Activated T-helper 17 cell treated with anti-CD3 and anti-CD28 coated beads, Interleukin-2, amount 50 U/mL, for 72 hours (primary cell): Measurements from ENCODE around the gene DDX3X. TPM values are rescaled to one million over a fixed set of nuclear protein-coding genes. Genes with fewer than 3 reads are reported as not detected.
"Not testable (repeated sequence)": the region's sequence is repeated elsewhere in the genome, so short reads cannot be mapped to it uniquely, and the experiment has no call there.

Experiments
- ATAC-seq: fragments of 150-1000 bp; cut with Tn5 transposase; replicated peaks from 2 replicates; pipeline ENCODE4 v1.10.0; 2021; ENCODE audit warnings: mild to moderate bottlenecking, moderate library complexity
- H3K27ac Mint-ChIP-seq: one replicate; pipeline ENCODE4 v1.8.0; 2022; ENCODE audit warnings: mixed read lengths
- H3K27me3 Mint-ChIP-seq: one replicate; pipeline ENCODE4 v1.8.0; 2022; ENCODE audit warnings: mixed read lengths
- H3K36me3 Mint-ChIP-seq: one replicate; pipeline ENCODE4 v1.8.0; 2022; ENCODE audit warnings: low read depth, mild to moderate bottlenecking, mixed read lengths
- H3K4me1 Mint-ChIP-seq: one replicate; pipeline ENCODE4 v1.8.0; 2022; ENCODE audit warnings: mixed read lengths
- H3K4me3 Mint-ChIP-seq: one replicate; pipeline ENCODE4 v1.8.0; 2022; ENCODE audit warnings: mild to moderate bottlenecking, mixed read lengths
- H3K9me3 Mint-ChIP-seq: one replicate; pipeline ENCODE4 v1.8.0; 2022; ENCODE audit warnings: mixed read lengths
- total RNA-seq, 2 donors: library from RNA; stranded (reverse); gene quantifications; one replicate each; pipeline ENCODE4 v1.2.3, GENCODE V29; 2022

The DDX3X gene
- total RNA-seq, 2 donors from 2014 or later: 226 to 303 TPM

- H3K36me3 Mint-ChIP-seq: no peaks in the 10 kb centered on the region
- no peaks in the 10 kb centered on the region for H3K27me3 Mint-ChIP-seq
- H3K4me1 Mint-ChIP-seq: no peaks in the 10 kb centered on the region
- no peak overlapping the region for H3K4me3 Mint-ChIP-seq
- no peak for ATAC-seq
- no peaks in the 10 kb centered on the region for H3K9me3 Mint-ChIP-seq
- no peak overlapping the region for H3K27ac Mint-ChIP-seq
Observed at GRCh38 chrX:41405551-41405950, 71.6 kb downstream of the DDX3X start.

GRCh38 chrX:41406201-41406600, 72.2 kb downstream of the DDX3X start:
- Mint-ChIP-seq H3K36me3 (no peaks in the 10 kb centered on the region), H3K27ac (no peak overlapping the region), H3K4me1 (no peaks in the 10 kb centered on the region), H3K27me3 (no peaks in the 10 kb centered on the region), H3K4me3 (no peak overlapping the region), H3K9me3 (no peaks in the 10 kb centered on the region)
- no peak for ATAC-seq

- Mint-ChIP-seq H3K4me3 (no peak overlapping the region), H3K27ac (no peak overlapping the region), H3K4me1 (no peaks in the 10 kb centered on the region), H3K36me3 (no peaks in the 10 kb centered on the region), H3K27me3 (no peaks in the 10 kb centered on the region), H3K9me3 (no peaks in the 10 kb centered on the region)
- ATAC-seq: no peak
Observed at GRCh38 chrX:41407816-41408215, 73.9 kb downstream of the DDX3X start.

GRCh38 chrX:41408576-41408975, 74.6 kb downstream of the DDX3X start:
- ATAC-seq: no peak
- H3K36me3 Mint-ChIP-seq: no peaks in the 10 kb centered on the region

GRCh38 chrX:41409006-41409405, 75.0 kb downstream of the DDX3X start:
- H3K36me3 Mint-ChIP-seq: no peaks in the 10 kb centered on the region
- no peak overlapping the region for H3K4me3 Mint-ChIP-seq
- H3K4me1 Mint-ChIP-seq: no peaks in the 10 kb centered on the region
- H3K9me3 Mint-ChIP-seq: no peaks in the 10 kb centered on the region
- no peak overlapping the region for H3K27ac Mint-ChIP-seq
- no peak for ATAC-seq
- H3K27me3 Mint-ChIP-seq: no peaks in the 10 kb centered on the region

More at GRCh38 chrX:41408576-41408975, 74.6 kb downstream of the DDX3X start:
- no peak overlapping the region for H3K4me3 Mint-ChIP-seq
- no peaks in the 10 kb centered on the region for H3K27me3 Mint-ChIP-seq
- no peaks in the 10 kb centered on the region for H3K9me3 Mint-ChIP-seq
- no peak overlapping the region for H3K27ac Mint-ChIP-seq
- no peaks in the 10 kb centered on the region for H3K4me1 Mint-ChIP-seq

GRCh38 chrX:41411222-41411621, 77.3 kb downstream of the DDX3X start:
- not testable (repeated sequence) for H3K27ac Mint-ChIP-seq, ATAC-seq, H3K4me1 Mint-ChIP-seq, H3K36me3 Mint-ChIP-seq, H3K4me3 Mint-ChIP-seq, H3K9me3 Mint-ChIP-seq, H3K27me3 Mint-ChIP-seq

- no peak overlapping the region for H3K27ac Mint-ChIP-seq
- no peaks in the 10 kb centered on the region for H3K36me3 Mint-ChIP-seq
- no peak overlapping the region for H3K4me3 Mint-ChIP-seq
- no peaks in the 10 kb centered on the region for H3K27me3 Mint-ChIP-seq
- H3K9me3 Mint-ChIP-seq: no peaks in the 10 kb centered on the region
- ATAC-seq: no peak
- no peaks in the 10 kb centered on the region for H3K4me1 Mint-ChIP-seq
Observed at GRCh38 chrX:41412261-41413081, 78.5 kb downstream of the DDX3X start.

Other genes with a start within 250 kb of the DDX3X start
- 10 to 100 TPM; 49.3 to 63.3 TPM for gene USP9X, start 248.7 kb upstream of the DDX3X start, total RNA-seq
- under 1 TPM in 1 of 2 donors, not detected in 1; 0.13 TPM for gene NYX, start 113.2 kb downstream of the DDX3X start, total RNA-seq